ENCODE data around the gene HABP4. TPM values are rescaled to one million over a fixed set of nuclear protein-coding genes. Genes with fewer than 3 reads are reported as not detected.

HABP4 gene
- total RNA-seq, 1 donor, result 12.4 TPM

- H3K9me3 ChIP-seq (ENCODE audit: low read depth, low read length), result no peaks in the 10 kb centered on the region
- H3K27me3 ChIP-seq (ENCODE audit: insufficient read depth, low read length), result no peaks in the 10 kb centered on the region
- no peaks in the 10 kb centered on the region for H3K4me1 ChIP-seq (ENCODE audit: insufficient read depth, low read length)
- H3K4me3 ChIP-seq (ENCODE audit: low read length), result no peak overlapping the region
Measured at GRCh38 chr9:96482476-96482875, 32.5 kb downstream of the HABP4 start.

- Histone ChIP-seq H3K9me3 (ENCODE audit: low read depth, low read length) (no peaks in the 10 kb centered on the region), H3K27me3 (ENCODE audit: insufficient read depth, low read length) (no peaks in the 10 kb centered on the region), H3K4me1 (ENCODE audit: insufficient read depth, low read length) (no peaks in the 10 kb centered on the region), H3K4me3 (ENCODE audit: low read length) (no peak overlapping the region)
Measured at GRCh38 chr9:96483197-96483596, 33.2 kb downstream of the HABP4 start.

- no peaks in the 10 kb centered on the region for H3K27me3 ChIP-seq (ENCODE audit: insufficient read depth, low read length)
- H3K9me3 ChIP-seq (ENCODE audit: low read depth, low read length), result no peaks in the 10 kb centered on the region
- H3K4me1 ChIP-seq (ENCODE audit: insufficient read depth, low read length), result no peaks in the 10 kb centered on the region
- H3K4me3 ChIP-seq (ENCODE audit: low read length), result no peak overlapping the region
Measured at GRCh38 chr9:96483733-96484390, 33.9 kb downstream of the HABP4 start.

GRCh38 chr9:96484521-96484931, 34.6 kb downstream of the HABP4 start:
- no peak overlapping the region for H3K4me3 ChIP-seq (ENCODE audit: low read length)
- H3K27me3 ChIP-seq (ENCODE audit: insufficient read depth, low read length), result no peaks in the 10 kb centered on the region
- no peaks in the 10 kb centered on the region for H3K4me1 ChIP-seq (ENCODE audit: insufficient read depth, low read length)
- no peaks in the 10 kb centered on the region for H3K9me3 ChIP-seq (ENCODE audit: low read depth, low read length)

- Histone ChIP-seq H3K4me3 (ENCODE audit: low read length) (no peak overlapping the region), H3K9me3 (ENCODE audit: low read depth, low read length) (no peaks in the 10 kb centered on the region), H3K4me1 (ENCODE audit: insufficient read depth, low read length) (no peaks in the 10 kb centered on the region), H3K27me3 (ENCODE audit: insufficient read depth, low read length) (no peaks in the 10 kb centered on the region)
Measured at GRCh38 chr9:96485280-96485679, 35.3 kb downstream of the HABP4 start.

- no peaks in the 10 kb centered on the region for H3K4me1 ChIP-seq (ENCODE audit: insufficient read depth, low read length)
- no peaks in the 10 kb centered on the region for H3K9me3 ChIP-seq (ENCODE audit: low read depth, low read length)
- H3K27me3 ChIP-seq (ENCODE audit: insufficient read depth, low read length), result no peaks in the 10 kb centered on the region
- H3K4me3 ChIP-seq (ENCODE audit: low read length), result no peak overlapping the region
Measured at GRCh38 chr9:96486386-96487028, 36.5 kb downstream of the HABP4 start.

- no peak overlapping the region for H3K4me3 ChIP-seq (ENCODE audit: low read length)
- H3K4me1 ChIP-seq (ENCODE audit: insufficient read depth, low read length), result no peaks in the 10 kb centered on the region
- no peaks in the 10 kb centered on the region for H3K27me3 ChIP-seq (ENCODE audit: insufficient read depth, low read length)
- no peaks in the 10 kb centered on the region for H3K9me3 ChIP-seq (ENCODE audit: low read depth, low read length)
Measured at GRCh38 chr9:96487029-96487396, 37.0 kb downstream of the HABP4 start.

- no peaks in the 10 kb centered on the region for H3K4me1 ChIP-seq (ENCODE audit: insufficient read depth, low read length)
- H3K9me3 ChIP-seq (ENCODE audit: low read depth, low read length), result no peaks in the 10 kb centered on the region
- no peaks in the 10 kb centered on the region for H3K27me3 ChIP-seq (ENCODE audit: insufficient read depth, low read length)
- H3K4me3 ChIP-seq (ENCODE audit: low read length), result no peak overlapping the region
Measured at GRCh38 chr9:96487949-96488348, 38.0 kb downstream of the HABP4 start.

- Histone ChIP-seq H3K27me3 (ENCODE audit: insufficient read depth, low read length) (no peaks in the 10 kb centered on the region), H3K9me3 (ENCODE audit: low read depth, low read length) (no peaks in the 10 kb centered on the region), H3K4me3 (ENCODE audit: low read length) (no peak overlapping the region), H3K4me1 (ENCODE audit: insufficient read depth, low read length) (no peaks in the 10 kb centered on the region)
Measured at GRCh38 chr9:96489482-96489979, 39.6 kb downstream of the HABP4 start.

GRCh38 chr9:96490534-96491078, 40.6 kb downstream of the HABP4 start:
- no peaks in the 10 kb centered on the region for H3K4me1 ChIP-seq (ENCODE audit: insufficient read depth, low read length)
- no peaks in the 10 kb centered on the region for H3K27me3 ChIP-seq (ENCODE audit: insufficient read depth, low read length)
- no peaks in the 10 kb centered on the region for H3K9me3 ChIP-seq (ENCODE audit: low read depth, low read length)
- H3K4me3 ChIP-seq (ENCODE audit: low read length), result no peak overlapping the region

GRCh38 chr9:96491079-96491879, 41.3 kb downstream of the HABP4 start:
- Histone ChIP-seq H3K4me1 (ENCODE audit: insufficient read depth, low read length) (no peaks in the 10 kb centered on the region), H3K9me3 (ENCODE audit: low read depth, low read length) (no peaks in the 10 kb centered on the region), H3K27me3 (ENCODE audit: insufficient read depth, low read length) (no peaks in the 10 kb centered on the region)

GRCh38 chr9:96491880-96492525, 42.0 kb downstream of the HABP4 start:
- no peak overlapping the region for H3K4me3 ChIP-seq (ENCODE audit: low read length)
- no peaks in the 10 kb centered on the region for H3K9me3 ChIP-seq (ENCODE audit: low read depth, low read length)
- no peaks in the 10 kb centered on the region for H3K27me3 ChIP-seq (ENCODE audit: insufficient read depth, low read length)
- H3K4me1 ChIP-seq (ENCODE audit: insufficient read depth, low read length), result no peaks in the 10 kb centered on the region

More at GRCh38 chr9:96491079-96491879, 41.3 kb downstream of the HABP4 start:
- H3K4me3 ChIP-seq (ENCODE audit: low read length), result no peak overlapping the region

- Histone ChIP-seq H3K27me3 (ENCODE audit: insufficient read depth, low read length) (no peaks in the 10 kb centered on the region), H3K9me3 (ENCODE audit: low read depth, low read length) (no peaks in the 10 kb centered on the region), H3K4me3 (ENCODE audit: low read length) (no peak overlapping the region), H3K4me1 (ENCODE audit: insufficient read depth, low read length) (no peaks in the 10 kb centered on the region)
Measured at GRCh38 chr9:96492993-96493531, 43.1 kb downstream of the HABP4 start.

GRCh38 chr9:96493757-96494156, 43.8 kb downstream of the HABP4 start:
- Histone ChIP-seq H3K27me3 (ENCODE audit: insufficient read depth, low read length) (no peaks in the 10 kb centered on the region), H3K4me3 (ENCODE audit: low read length) (no peak overlapping the region), H3K4me1 (ENCODE audit: insufficient read depth, low read length) (no peaks in the 10 kb centered on the region), H3K9me3 (ENCODE audit: low read depth, low read length) (no peaks in the 10 kb centered on the region)

All from mononuclear cell (primary cell).